CD1c-positive myeloid dendritic cell (primary cell): ENCODE data around the gene SLC23A3.

ENCODE experiments used
- DNase-seq: peaks from one replicate; pipeline ENCODE4 v3.0.0-alpha.2; 2016; ENCODE audit errors: extremely low spot score

The SLC23A3 gene

GRCh38 chr2:219169930-219170654 is at the start of gene SLC23A3:
Gene SLC23A3, minus strand, starts transcription at chr2:219170029. Its CDS starts 45 bp downstream, at chr2:219169984.
- DNase-seq: no peak

GRCh38 chr2:219218732-219219701 is 49.2 kb upstream of the SLC23A3 start, which contains the start of gene ABCB6:
Gene ABCB6, minus strand, starts transcription at chr2:219218958. Its CDS starts 285 bp downstream, at chr2:219218673.
- DNase-seq: peak; percentile 86

- DNase-seq: peak; percentile 56
Measured at GRCh38 chr2:219218217-219218731, 48.4 kb upstream of the SLC23A3 start.

GRCh38 chr2:219216535-219216915 is 46.7 kb upstream of the SLC23A3 start:
- no peak for DNase-seq

GRCh38 chr2:219215871-219216534 is 46.2 kb upstream of the SLC23A3 start:
- no peak for DNase-seq

- DNase-seq: no peak
Measured at GRCh38 chr2:219214786-219215185, 45.0 kb upstream of the SLC23A3 start.

GRCh38 chr2:219214141-219214540 is 44.3 kb upstream of the SLC23A3 start:
- DNase-seq: no peak

GRCh38 chr2:219213486-219214071 is 43.8 kb upstream of the SLC23A3 start:
- no peak for DNase-seq

- no peak for DNase-seq
Measured at GRCh38 chr2:219213026-219213415, 43.2 kb upstream of the SLC23A3 start.

GRCh38 chr2:219210886-219211362 is 41.1 kb upstream of the SLC23A3 start:
- no peak for DNase-seq

GRCh38 chr2:219210196-219210885 is 40.5 kb upstream of the SLC23A3 start:
- no peak for DNase-seq

- no peak for DNase-seq
Measured at GRCh38 chr2:219209236-219210195, 39.7 kb upstream of the SLC23A3 start.

- no peak for DNase-seq
Measured at GRCh38 chr2:219207884-219208740, 38.3 kb upstream of the SLC23A3 start.

GRCh38 chr2:219207134-219207883 is 37.5 kb upstream of the SLC23A3 start:
- no peak for DNase-seq

GRCh38 chr2:219206328-219207133 is 36.7 kb upstream of the SLC23A3 start, which contains the start of gene ZFAND2B:
Gene ZFAND2B, plus strand, starts transcription at chr2:219206782. Its CDS starts 206 bp downstream, at chr2:219206988.
- peak; percentile 98 for DNase-seq

- no peak for DNase-seq
Measured at GRCh38 chr2:219205981-219206327, 36.1 kb upstream of the SLC23A3 start.

GRCh38 chr2:219205165-219205538 is 35.3 kb upstream of the SLC23A3 start:
- DNase-seq: no peak
